Sigmoid colon (tissue), 7 donors: ENCODE results near the gene PUSL1. TPM values are rescaled to one million over a fixed set of nuclear protein-coding genes. Genes with fewer than 3 reads are reported as not detected.

ENCODE experiments used
- DNase-seq: peaks from one replicate; pipeline ENCODE4 v3.0.0-alpha.2; 2019
- H3K27ac ChIP-seq, 4 donors: fragments of 200-600 bp; sonication (generic); one replicate each; pipeline ENCODE4 v1.5.1; 2016 to 2019; ENCODE audit warnings: mild to moderate bottlenecking in 1 of 4
- H3K27me3 ChIP-seq, 3 donors: fragments of 200-600 bp; sonication (generic); one replicate each; pipeline ENCODE4 v1.5.1; 2019; ENCODE audit warnings: mild to moderate bottlenecking in 1 of 3
- H3K36me3 ChIP-seq, 4 donors: fragments of 200-600 bp; sonication (generic); one replicate each; pipeline ENCODE4 v1.5.1; 2016 to 2019
- H3K4me1 ChIP-seq, 4 donors: fragments of 200-600 bp; sonication (generic); one replicate each; pipeline ENCODE4 v1.5.1; 2017 to 2019
- H3K4me3 ChIP-seq, 4 donors: fragments of 200-600 bp; sonication (generic); one replicate each; pipeline ENCODE4 v1.5.1; 2017 to 2019; ENCODE audit warnings: mild to moderate bottlenecking in 2 of 4, moderate library complexity in 1 of 4
- H3K9me3 ChIP-seq, 4 donors: fragments of 200-600 bp in 3 of 4; sonication (generic) in 3 of 4; one replicate each; pipeline versions ENCODE4 v1.5.1 to v1.6.1; 2013 to 2019
- CTCF ChIP-seq, 4 experiments: fragments of 450-650 bp in 3 of 4; fragments of 200-600 bp in 1 of 4; IDR thresholded peaks; one replicate each; pipeline ENCODE4 v1.5.1; 2016 to 2019; ENCODE audit warnings: antibody characterized with exemption in 4 of 4, mild to moderate bottlenecking in 3 of 4, moderate library complexity in 2 of 4
- EP300 ChIP-seq, 4 donors: sonication (generic); formaldehyde crosslinking; IDR thresholded peaks; one replicate each; pipeline ENCODE4 v1.6.1; 2017; ENCODE audit warnings: antibody characterized with exemption in 4 of 4
- POLR2A ChIP-seq, 2 donors: fragments of 450-650 bp; IDR thresholded peaks; one replicate each; pipeline ENCODE4 v1.6.1; 2016; ENCODE audit warnings: antibody characterized with exemption in 2 of 2, mild to moderate bottlenecking in 2 of 2, moderate library complexity in 2 of 2
- POLR2AphosphoS5 ChIP-seq, 4 donors: sonication (generic); formaldehyde crosslinking; IDR thresholded peaks; one replicate each; pipeline ENCODE4 v1.6.1; 2017; ENCODE audit warnings: antibody characterized with exemption in 4 of 4
- WGBS, 2 donors: extraction: QIAGEN DNeasy Blood & Tissue Kit; methylation state at CpG; one replicate each; pipeline ENCODE4 v1.1.7; 2013; 5-methylcytosine and 5-hydroxymethylcytosine counted together
- intact Hi-C: fragments of 100-400 bp; cut with DNase I; formaldehyde crosslinking; loops from one replicate; pipeline ENCODE4 v1.15.1; 2023
- polyA plus RNA-seq, 3 donors: library from polyadenylated mRNA; stranded (reverse); fragments of 200-250 nt; gene quantifications; one replicate each; pipeline ENCODE4 v1.2.3, GENCODE V29; 2013
- total RNA-seq, 4 donors: library from RNA; depleted of rRNA; stranded (reverse); fragments of >200 nt; gene quantifications; one replicate each; pipeline ENCODE4 v1.1.0, GENCODE V29; 2016
- donor health status: healthy with polysubstance abuse.
- donor health status: Bipolar disorder and iron deficiency.
- donor health status: healthy.

Gene PUSL1
- total and polyA plus RNA-seq, 7 donors = 12.6 to 24.0 (median 18.9) TPM

- TF ChIP-seq POLR2AphosphoS5 (IDR thresholded peaks at IDR 0.05) (peak in 1 of 4 donors; percentile 18), CTCF (IDR thresholded peaks at IDR 0.05) (no peak)
Measured at GRCh38 chr1:1309251-1310108, 1.1 kb downstream of the PUSL1 start.

GRCh38 chr1:1310109-1310385 is 1.6 kb downstream of the PUSL1 start:
- intact Hi-C loops = no loop called here
- TF ChIP-seq POLR2A (IDR thresholded peaks at IDR 0.05) = no peak
- TF ChIP-seq CTCF (IDR thresholded peaks at IDR 0.05) = no peak
- no peak for TF ChIP-seq EP300 (IDR thresholded peaks at IDR 0.05)
- TF ChIP-seq POLR2AphosphoS5 (IDR thresholded peaks at IDR 0.05) = no peak
- H3K4me3 ChIP-seq = no peak overlapping the region
- peaks cover 24 to 53% (median 36%) of the 10 kb centered on the region in 4 donors for H3K36me3 ChIP-seq
- no peak for DNase-seq
- H3K27ac ChIP-seq = peak overlapping the region; percentile 92 to 98 (median 96)
- 73 to 84% methylated on average over 3 of the region's 3 CpGs for WGBS, 2 donors
- no peaks in the 10 kb centered on the region for H3K9me3 ChIP-seq
- peaks cover 0 to 42% (median 39%) of the 10 kb centered on the region in 4 donors for H3K4me1 ChIP-seq
- H3K27me3 ChIP-seq = no peaks in the 10 kb centered on the region

More at GRCh38 chr1:1309251-1310108, 1.1 kb downstream of the PUSL1 start:
- no peaks in the 10 kb centered on the region for H3K27me3 ChIP-seq
- H3K4me3 ChIP-seq = peak overlapping the region; percentile 74 to 98 (median 84)
- intact Hi-C loops = loop anchor here (2.0 to 5.0 kb wide), 3 partner anchors 39 to 192 kb away; partner anchors contain the start of genes AURKAIP1, C1orf159 and DVL1
- DNase-seq = peak; percentile 82
- H3K9me3 ChIP-seq = no peaks in the 10 kb centered on the region
- peaks cover 0 to 47% (median 45%) of the 10 kb centered on the region in 4 donors for H3K4me1 ChIP-seq
- WGBS, 2 donors = 13 to 42% methylated on average over 57 of the region's 57 CpGs
- peak overlapping the region; percentile 92 to 98 (median 96) for H3K27ac ChIP-seq
- peaks cover 19 to 48% (median 31%) of the 10 kb centered on the region in 4 donors for H3K36me3 ChIP-seq

GRCh38 chr1:1310476-1311053 is 2.2 kb downstream of the PUSL1 start:
- intact Hi-C loops = no loop called here
- peaks cover 24 to 55% (median 38%) of the 10 kb centered on the region in 4 donors for H3K36me3 ChIP-seq
- peak overlapping the region; percentile 92 to 98 (median 96) for H3K27ac ChIP-seq

More at GRCh38 chr1:1310476-1311053, 2.2 kb downstream of the PUSL1 start:
- no peak for DNase-seq
- H3K27me3 ChIP-seq = no peaks in the 10 kb centered on the region
- no peak overlapping the region for H3K4me3 ChIP-seq
- 86 to 90% methylated on average over 21 of the region's 21 CpGs for WGBS, 2 donors
- H3K9me3 ChIP-seq = no peaks in the 10 kb centered on the region
- peaks cover 0 to 41% (median 38%) of the 10 kb centered on the region in 4 donors for H3K4me1 ChIP-seq
- TF ChIP-seq POLR2A (IDR thresholded peaks at IDR 0.05) (no peak), CTCF (IDR thresholded peaks at IDR 0.05) (no peak), EP300 (IDR thresholded peaks at IDR 0.05) (no peak), POLR2AphosphoS5 (IDR thresholded peaks at IDR 0.05) (no peak)
